K562 (cell line): Measurements from ENCODE around the gene FAM111B. TPM values are rescaled to one million over a fixed set of nuclear protein-coding genes. Genes with fewer than 3 reads are reported as not detected.

Source experiments
- DPF2 ChIP-seq: fragments of 450-650 bp; IDR thresholded peaks from 2 replicates; pipeline ENCODE4 v1.6.1; 2016
- GTF2E2 ChIP-seq: fragments of 200-800 bp; sonication (Bioruptor generic); IDR thresholded peaks from 2 replicates; pipeline ENCODE4 v1.6.1; 2016; ENCODE audit warnings: missing genetic modification characterization, missing compliant biosample characterization
- HNRNPK ChIP-seq: fragments of 200-400 bp; formaldehyde crosslinking; IDR thresholded peaks from one replicate; pipeline ENCODE4 v1.6.1; 2018; ENCODE audit warnings: mild to moderate bottlenecking, low read depth, low read length; ENCODE audit not compliant: poor library complexity, severe bottlenecking
- KDM4B ChIP-seq, 2 experiments: fragments of 450-650 bp in 1 of 2; sonication (generic) in 1 of 2; IDR thresholded peaks; 2 replicates each; pipeline ENCODE4 v1.6.1; 2016 to 2017; ENCODE audit warnings: borderline replicate concordance in 2 of 2, antibody characterized with exemption in 1 of 2, low read depth in 1 of 2, mild to moderate bottlenecking in 1 of 2
- KLF6 ChIP-seq: fragments of 250-450 bp; sonication (Bioruptor Pico); IDR thresholded peaks from 2 replicates; pipeline ENCODE4 v1.4.0; 2020; ENCODE audit warnings: mild to moderate bottlenecking, moderate library complexity, borderline replicate concordance
- PCBP1 ChIP-seq: fragments of 200-400 bp; formaldehyde crosslinking; IDR thresholded peaks from 2 replicates; pipeline ENCODE4 v1.6.1; 2018; ENCODE audit warnings: mild to moderate bottlenecking, low read depth, low read length; ENCODE audit not compliant: poor library complexity, severe bottlenecking
- PURB ChIP-seq: sonication (generic); formaldehyde crosslinking; IDR thresholded peaks from 2 replicates; pipeline ENCODE4 v1.9.0; 2021; ENCODE audit warnings: low read depth, mild to moderate bottlenecking, missing genetic modification reagents
- RAD21 ChIP-seq, 2 experiments: fragments of 250-450 bp in 1 of 2; fragments of 450-650 bp in 1 of 2; sonication (Bioruptor Pico) in 1 of 2; formaldehyde crosslinking in 1 of 2; IDR thresholded peaks in 1 of 2; conservative IDR thresholded peaks in 1 of 2; 2 replicates each; pipeline versions ENCODE4 v1.4.0 to v1.8.0; 2020 to 2022; ENCODE audit warnings: mild to moderate bottlenecking in 2 of 2, moderate library complexity in 1 of 2
- RFX5 ChIP-seq: IDR thresholded peaks from 2 replicates; pipeline ENCODE4 v1.6.1; 2011; ENCODE audit warnings: low read depth, mild to moderate bottlenecking, improper control_type of control experiment, low read length
- SMAD1 ChIP-seq: fragments of 150-350 bp; IDR thresholded peaks from 2 replicates; pipeline ENCODE4 v1.6.1; 2014; ENCODE audit warnings: low read length, low read depth; ENCODE audit not compliant: partially characterized antibody
- SMARCC2 ChIP-seq: fragments of 450-650 bp; IDR thresholded peaks from 2 replicates; pipeline ENCODE4 v1.6.1; 2017; ENCODE audit warnings: antibody characterized with exemption, moderate library complexity, mild to moderate bottlenecking, low read depth
- SMARCE1 ChIP-seq: fragments of 450-650 bp; IDR thresholded peaks from 2 replicates; pipeline ENCODE4 v1.7.1; 2016; ENCODE audit warnings: mild to moderate bottlenecking
- TOE1 ChIP-seq, 2 experiments: fragments of 450-650 bp in 1 of 2; sonication (generic) in 1 of 2; formaldehyde crosslinking in 1 of 2; IDR thresholded peaks; 2 replicates each; pipeline versions ENCODE4 v1.7.1 to v1.8.0; 2016 to 2022; ENCODE audit warnings: borderline replicate concordance in 2 of 2, mild to moderate bottlenecking in 2 of 2, antibody characterized with exemption in 1 of 2, inconsistent platforms in 1 of 2, low read depth in 1 of 2, missing genetic modification reagents in 1 of 2, moderate library complexity in 1 of 2
- ZBTB17 ChIP-seq: fragments of 450-650 bp; formaldehyde crosslinking; IDR thresholded peaks from 2 replicates; pipeline ENCODE4 v1.4.0; 2020; ENCODE audit warnings: mild to moderate bottlenecking
- ZFP30 ChIP-seq: fragments of 250-450 bp; sonication (Bioruptor Pico); IDR thresholded peaks from 2 replicates; pipeline ENCODE4 v1.8.0; 2022; ENCODE audit warnings: moderate library complexity, mild to moderate bottlenecking, inconsistent platforms, borderline replicate concordance
- ZKSCAN1 ChIP-seq: fragments of 150-350 bp; IDR thresholded peaks from 2 replicates; pipeline ENCODE4 v1.6.1; 2016; ENCODE audit warnings: low read depth, low read length
- ZNF57 ChIP-seq: fragments of 450-650 bp; formaldehyde crosslinking; IDR thresholded peaks from 2 replicates; pipeline ENCODE4 v1.4.0; 2020; ENCODE audit warnings: mild to moderate bottlenecking, moderate library complexity
- polyA plus RNA-seq, 8 experiments: library from polyadenylated mRNA; depleted of rRNA in 4 of 8; stranded (reverse) in 5 of 8; unstranded in 3 of 8; fragments of >200 nt; fragmentation: Nextera tagmentation in 2 of 8; fragmentation: Illumina TruSeq in 1 of 8; extraction: Ambion mirVana in 2 of 8; extraction: Trizol in 1 of 8; gene quantifications; 2 replicates each; pipeline versions ENCODE4 v1.2.1 to v1.2.3, GENCODE V29; 2011 to 2014; ENCODE audit warnings: inconsistent platforms in 1 of 8, missing spikeins in 1 of 8
- total RNA-seq, 7 experiments: library from RNA; depleted of rRNA in 6 of 7; stranded (reverse); fragments of >200 nt in 6 of 7; fragmentation: Illumina TruSeq in 2 of 7; extraction: Trizol in 2 of 7; gene quantifications; 2 replicates each; pipeline versions ENCODE4 v1.2.1 to v1.2.3, GENCODE V29; 2011 to 2021; ENCODE audit warnings: low replicate concordance in 1 of 7
- TF ChIP-seq, protein P1 (sequence below), 2 experiments: fragments of 450-650 bp in 1 of 2; sonication (generic) in 1 of 2; formaldehyde crosslinking; conservative IDR thresholded peaks; 2 replicates each; pipeline versions ENCODE4 v1.4.0 to v1.8.1; 2020 to 2022; ENCODE audit warnings: mild to moderate bottlenecking in 1 of 2, missing genetic modification reagents in 1 of 2
- TF ChIP-seq, protein P2 (sequence below): sonication (generic); formaldehyde crosslinking; IDR thresholded peaks from 2 replicates; pipeline ENCODE4 v1.8.1; 2023; ENCODE audit warnings: mild to moderate bottlenecking, missing genetic modification reagents
- TF ChIP-seq, protein P3 (sequence below): fragments of 450-650 bp; formaldehyde crosslinking; IDR thresholded peaks from 2 replicates; pipeline ENCODE4 v1.4.0; 2020; ENCODE audit warnings: mild to moderate bottlenecking, mixed read lengths
- TF ChIP-seq, protein P4 (sequence below): fragments of 250-450 bp; sonication (Bioruptor Pico); IDR thresholded peaks from 2 replicates; pipeline ENCODE4 v1.5.0; 2020; ENCODE audit warnings: mild to moderate bottlenecking

FAM111B gene
- total and polyA plus RNA-seq, 9 of the 15 experiments (the other 6 are each of a cell fraction or from before 2014, with no cell fraction given) = 0.01 to 0.33 (median 0.06) TPM; not detected in 5

DNA sequence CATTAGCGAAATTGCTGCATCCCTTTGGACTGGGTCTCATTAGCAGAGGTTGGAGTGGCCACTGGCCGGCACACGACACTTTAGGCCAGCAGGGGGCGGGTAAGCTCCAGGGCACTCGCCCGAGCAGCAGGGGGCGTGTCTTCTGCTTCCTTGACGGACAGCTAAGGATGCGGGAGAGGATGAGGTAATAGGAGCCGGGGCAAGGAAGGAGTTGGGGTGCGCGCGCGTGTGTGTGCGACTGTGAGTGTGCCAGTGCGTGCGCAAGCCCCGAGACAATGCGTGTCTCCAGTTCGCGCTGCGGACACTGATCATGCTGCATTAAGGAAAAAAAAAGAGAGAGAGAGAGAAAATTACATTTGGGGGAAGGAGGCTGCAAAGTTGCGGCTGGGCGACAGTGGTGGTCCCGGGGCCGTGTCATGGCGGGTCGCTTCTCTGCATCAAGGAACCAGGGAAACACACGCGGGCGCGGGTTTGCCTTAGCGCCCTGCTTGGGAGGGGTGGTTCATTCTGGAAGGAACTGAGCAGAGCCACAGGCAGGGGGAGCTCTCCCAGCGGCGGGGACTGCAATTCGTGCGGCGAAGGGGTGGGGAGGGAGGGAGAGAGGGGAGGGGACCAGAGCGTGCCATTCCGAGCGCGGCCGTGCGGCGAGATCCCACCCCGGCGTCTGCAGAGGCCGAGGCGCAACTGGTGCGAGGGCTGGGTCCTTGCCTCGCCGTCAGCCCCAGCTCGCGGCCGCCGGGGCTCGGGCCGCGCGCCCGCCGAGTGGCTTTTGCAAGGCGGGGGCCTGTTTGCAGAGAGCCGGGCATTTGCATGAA is 64.7 kb downstream of the FAM111B start, which contains the start of gene DTX4 (continued):
- TF ChIP-seq PURB (CRISPR knock-in tag) = no peak
- TF ChIP-seq, protein P1, sequence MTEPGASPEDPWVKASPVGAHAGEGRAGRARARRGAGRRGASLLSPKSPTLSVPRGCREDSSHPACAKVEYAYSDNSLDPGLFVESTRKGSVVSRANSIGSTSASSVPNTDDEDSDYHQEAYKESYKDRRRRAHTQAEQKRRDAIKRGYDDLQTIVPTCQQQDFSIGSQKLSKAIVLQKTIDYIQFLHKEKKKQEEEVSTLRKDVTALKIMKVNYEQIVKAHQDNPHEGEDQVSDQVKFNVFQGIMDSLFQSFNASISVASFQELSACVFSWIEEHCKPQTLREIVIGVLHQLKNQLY (CRISPR knock-in tag; conservative IDR thresholded peaks at IDR 0.05) = no peak
- peak; percentile 54 for TF ChIP-seq PCBP1
- TF ChIP-seq, protein P2, sequence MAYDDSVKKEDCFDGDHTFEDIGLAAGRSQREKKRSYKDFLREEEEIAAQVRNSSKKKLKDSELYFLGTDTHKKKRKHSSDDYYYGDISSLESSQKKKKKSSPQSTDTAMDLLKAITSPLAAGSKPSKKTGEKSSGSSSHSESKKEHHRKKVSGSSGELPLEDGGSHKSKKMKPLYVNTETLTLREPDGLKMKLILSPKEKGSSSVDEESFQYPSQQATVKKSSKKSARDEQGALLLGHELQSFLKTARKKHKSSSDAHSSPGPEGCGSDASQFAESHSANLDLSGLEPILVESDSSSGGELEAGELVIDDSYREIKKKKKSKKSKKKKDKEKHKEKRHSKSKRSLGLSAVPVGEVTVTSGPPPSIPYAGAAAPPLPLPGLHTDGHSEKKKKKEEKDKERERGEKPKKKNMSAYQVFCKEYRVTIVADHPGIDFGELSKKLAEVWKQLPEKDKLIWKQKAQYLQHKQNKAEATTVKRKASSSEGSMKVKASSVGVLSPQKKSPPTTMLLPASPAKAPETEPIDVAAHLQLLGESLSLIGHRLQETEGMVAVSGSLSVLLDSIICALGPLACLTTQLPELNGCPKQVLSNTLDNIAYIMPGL (CRISPR knock-in tag) = no peak
- TF ChIP-seq SMAD1 = no peak
- no peak for TF ChIP-seq KDM4B (IDR thresholded peaks at IDR 0.05; ENCODE audit: borderline replicate concordance in 2 of 2, low read depth in 1 of 2)
- TF ChIP-seq RAD21 (CRISPR knock-in tag; conservative IDR thresholded peaks at IDR 0.05 in 1 of 2, IDR thresholded peaks at IDR 0.05 in 1 of 2) = peak; percentile 79 to 84
- TF ChIP-seq TOE1 (IDR thresholded peaks at IDR 0.05; ENCODE audit: borderline replicate concordance) = peak; percentile 68
- TF ChIP-seq TOE1 (CRISPR knock-in tag; IDR thresholded peaks at IDR 0.05; ENCODE audit: borderline replicate concordance, low read depth) = no peak
- TF ChIP-seq KLF6 (CRISPR knock-in tag) = no peak
- peak; percentile 24 for TF ChIP-seq HNRNPK
- TF ChIP-seq, protein P3, sequence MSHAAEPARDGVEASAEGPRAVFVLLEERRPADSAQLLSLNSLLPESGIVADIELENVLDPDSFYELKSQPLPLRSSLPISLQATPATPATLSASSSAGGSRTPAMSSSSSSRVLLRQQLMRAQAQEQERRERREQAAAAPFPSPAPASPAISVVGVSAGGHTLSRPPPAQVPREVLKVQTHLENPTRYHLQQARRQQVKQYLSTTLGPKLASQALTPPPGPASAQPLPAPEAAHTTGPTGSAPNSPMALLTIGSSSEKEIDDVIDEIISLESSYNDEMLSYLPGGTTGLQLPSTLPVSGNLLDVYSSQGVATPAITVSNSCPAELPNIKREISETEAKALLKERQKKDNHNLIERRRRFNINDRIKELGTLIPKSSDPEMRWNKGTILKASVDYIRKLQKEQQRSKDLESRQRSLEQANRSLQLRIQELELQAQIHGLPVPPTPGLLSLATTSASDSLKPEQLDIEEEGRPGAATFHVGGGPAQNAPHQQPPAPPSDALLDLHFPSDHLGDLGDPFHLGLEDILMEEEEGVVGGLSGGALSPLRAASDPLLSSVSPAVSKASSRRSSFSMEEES (CRISPR knock-in tag) = no peak
- no peak for TF ChIP-seq ZNF57
- TF ChIP-seq ZBTB17 (CRISPR knock-in tag) = no peak
- 0 out of 2 replicates have a peak, but pooled peaks have one; percentile 23 for TF ChIP-seq ZKSCAN1
- TF ChIP-seq SMARCC2 = no peak
- TF ChIP-seq, protein P4, sequence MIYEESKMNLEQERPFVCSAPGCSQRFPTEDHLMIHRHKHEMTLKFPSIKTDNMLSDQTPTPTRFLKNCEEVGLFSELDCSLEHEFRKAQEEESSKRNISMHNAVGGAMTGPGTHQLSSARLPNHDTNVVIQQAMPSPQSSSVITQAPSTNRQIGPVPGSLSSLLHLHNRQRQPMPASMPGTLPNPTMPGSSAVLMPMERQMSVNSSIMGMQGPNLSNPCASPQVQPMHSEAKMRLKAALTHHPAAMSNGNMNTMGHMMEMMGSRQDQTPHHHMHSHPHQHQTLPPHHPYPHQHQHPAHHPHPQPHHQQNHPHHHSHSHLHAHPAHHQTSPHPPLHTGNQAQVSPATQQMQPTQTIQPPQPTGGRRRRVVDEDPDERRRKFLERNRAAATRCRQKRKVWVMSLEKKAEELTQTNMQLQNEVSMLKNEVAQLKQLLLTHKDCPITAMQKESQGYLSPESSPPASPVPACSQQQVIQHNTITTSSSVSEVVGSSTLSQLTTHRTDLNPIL = no peak
- TF ChIP-seq GTF2E2 (tag) = no peak
- peak; percentile 67; the same call in 1 of the 2 replicates for TF ChIP-seq SMARCE1
- TF ChIP-seq DPF2 = peak; percentile 82
- no peak for TF ChIP-seq RFX5
- TF ChIP-seq ZFP30 = no peak
